ENCODE data around the gene AK8. TPM values are rescaled to one million over a fixed set of nuclear protein-coding genes. Genes with fewer than 3 reads are reported as not detected.
A peak's percentile ranks its signal among the peaks of the same experiment; 100 is the strongest.

The AK8 gene
- total and polyA plus RNA-seq, 9 of the 15 experiments (the other 6 are each of a cell fraction or from before 2014, with no cell fraction given), result 0.06 to 0.37 TPM; not detected in 7

- TF ChIP-seq ZNF592 (IDR thresholded peaks at IDR 0.05) (no peak), ZNF507 (tag; conservative IDR thresholded peaks at IDR 0.05) (no peak), ZNF584 (CRISPR knock-in tag; IDR thresholded peaks at IDR 0.05; ENCODE audit: low read depth) (no peak), ZMIZ1 (IDR thresholded peaks at IDR 0.05; ENCODE audit: low read depth in 2 of 2, low read length in 2 of 2) (0 out of 4 replicates have a peak, but pooled peaks of 1 of the 2 experiments have one; percentile 38), NKRF (IDR thresholded peaks at IDR 0.05; ENCODE audit: borderline replicate concordance) (peak; percentile 69; the same call in 1 of the 2 replicates), CSDE1 (IDR thresholded peaks at IDR 0.05) (peak in 1 of 2 experiments; percentile 78; a peak in 1 of 4 replicates), NFRKB (IDR thresholded peaks at IDR 0.05; ENCODE audit: low read depth) (no peak), NELFE (IDR thresholded peaks at IDR 0.05; ENCODE audit: insufficient read depth, insufficient read length) (no peak), ZNF143 (CRISPR knock-in tag; IDR thresholded peaks at IDR 0.05) (no peak), PHF20 (IDR thresholded peaks at IDR 0.05; ENCODE audit: partially characterized antibody) (peak; percentile 87), FOXO4 (CRISPR knock-in tag; IDR thresholded peaks at IDR 0.05) (no peak), FIP1L1 (IDR thresholded peaks at IDR 0.05; ENCODE audit: low read depth, low read length, poor library complexity, severe bottlenecking) (no peak), MCM2 (IDR thresholded peaks at IDR 0.05; ENCODE audit: low read depth) (no peak)
Observed at GRCh38 chr9:132877824-132878694, at the start of gene AK8 (continued).

Data from K562 (cell line).